ENCODE results near the gene THAP4.

The THAP4 gene

GRCh38 chr2:241638940-241639339, 2.0 kb upstream of the THAP4 start:
- DNase-seq (ENCODE audit: low spot score) = no peak

GRCh38 chr2:241637795-241638660, 1.1 kb upstream of the THAP4 start:
- peak; percentile 27 for DNase-seq (ENCODE audit: low spot score)

- peak; percentile 41 for DNase-seq (ENCODE audit: low spot score)
These were observed 558 bp downstream of the THAP4 start for GRCh38 chr2:241636182-241637017.

- DNase-seq (ENCODE audit: low spot score) = no peak
These were observed 1.2 kb downstream of the THAP4 start for GRCh38 chr2:241635756-241636155.

- DNase-seq (ENCODE audit: low spot score) = no peak
These were observed 3.4 kb downstream of the THAP4 start for GRCh38 chr2:241633561-241633960.

- DNase-seq (ENCODE audit: low spot score) = no peak
These were observed 4.3 kb downstream of the THAP4 start for GRCh38 chr2:241632478-241633325.

GRCh38 chr2:241629762-241630435, 7.1 kb downstream of the THAP4 start:
- peak; percentile 76 for DNase-seq (ENCODE audit: low spot score)

GRCh38 chr2:241627675-241628074, 9.3 kb downstream of the THAP4 start:
- no peak for DNase-seq (ENCODE audit: low spot score)

GRCh38 chr2:241620419-241620769, 16.6 kb downstream of the THAP4 start:
- peak; percentile 20 for DNase-seq (ENCODE audit: low spot score)

- no peak for DNase-seq (ENCODE audit: low spot score)
These were observed 17.1 kb downstream of the THAP4 start for GRCh38 chr2:241619597-241620418.

GRCh38 chr2:241618829-241619228, 18.1 kb downstream of the THAP4 start:
- no peak for DNase-seq (ENCODE audit: low spot score)

GRCh38 chr2:241618296-241618805, 18.6 kb downstream of the THAP4 start:
- DNase-seq (ENCODE audit: low spot score) = no peak

GRCh38 chr2:241617431-241618154, 19.4 kb downstream of the THAP4 start:
- peak; percentile 44 for DNase-seq (ENCODE audit: low spot score)

- no peak for DNase-seq (ENCODE audit: low spot score)
These were observed 20.5 kb downstream of the THAP4 start for GRCh38 chr2:241616168-241617125.

GRCh38 chr2:241615522-241616052, 21.4 kb downstream of the THAP4 start:
- DNase-seq (ENCODE audit: low spot score) = no peak

- no peak for DNase-seq (ENCODE audit: low spot score)
These were observed 21.9 kb downstream of the THAP4 start for GRCh38 chr2:241615041-241615440.

GRCh38 chr2:241613017-241613780, 23.8 kb downstream of the THAP4 start:
- no peak for DNase-seq (ENCODE audit: low spot score)
